GM12801 (cell line): ENCODE measurements around the gene TMEM54.

ENCODE experiments used
- TF ChIP-seq, protein P1 (sequence below): IDR thresholded peaks from one replicate; pipeline ENCODE4 v1.5.1; 2011; ENCODE audit warnings: control low read depth; ENCODE audit not compliant: insufficient read length; ENCODE audit errors: extremely low read depth

TMEM54 gene

DNA sequence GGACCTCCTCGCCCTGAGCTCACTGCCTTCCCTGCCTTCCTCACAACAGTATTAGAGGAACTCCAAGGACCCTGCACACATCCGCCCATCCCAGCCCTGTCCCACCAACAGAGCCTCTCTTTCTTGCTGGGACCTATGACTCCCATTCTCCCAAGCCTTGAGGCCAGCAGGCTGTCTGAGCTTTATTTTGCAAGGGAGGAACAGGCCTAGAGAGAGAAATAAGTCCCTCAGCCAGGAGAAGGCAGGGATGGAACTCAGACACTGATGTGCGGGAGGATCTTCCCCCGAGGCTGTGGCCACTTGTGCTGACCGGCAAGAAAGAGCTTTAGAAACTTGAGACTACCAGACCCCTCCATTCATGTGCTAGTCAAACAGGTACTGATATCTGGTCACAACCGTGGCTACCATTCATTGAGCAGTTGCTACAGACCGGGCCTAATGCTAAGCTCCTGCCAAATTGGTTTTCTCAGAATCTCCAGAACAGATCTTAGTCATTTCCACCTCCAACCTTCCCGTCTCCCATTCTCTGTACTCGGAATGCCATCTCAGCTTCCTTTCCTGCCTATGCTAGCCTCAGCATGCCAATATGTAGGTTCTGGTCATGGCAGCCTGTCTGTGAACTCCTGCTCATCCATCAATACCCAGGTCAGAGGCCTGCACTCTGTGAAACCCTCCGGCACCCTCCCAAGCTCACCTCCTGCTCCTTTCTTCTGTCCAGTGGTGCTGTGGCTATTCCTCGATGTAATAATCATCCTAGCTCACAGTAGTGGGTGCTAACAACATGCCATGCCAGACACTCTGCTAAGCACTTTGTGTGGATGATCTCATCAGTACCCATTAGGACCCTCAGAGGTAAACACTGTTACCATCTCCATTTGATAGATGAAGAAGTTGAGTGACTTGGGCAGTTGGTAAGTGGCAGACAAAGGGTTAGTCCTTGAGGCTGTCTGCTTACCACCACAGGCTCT, 3.8 kb downstream of the TMEM54 start:
- TF ChIP-seq, protein P1, sequence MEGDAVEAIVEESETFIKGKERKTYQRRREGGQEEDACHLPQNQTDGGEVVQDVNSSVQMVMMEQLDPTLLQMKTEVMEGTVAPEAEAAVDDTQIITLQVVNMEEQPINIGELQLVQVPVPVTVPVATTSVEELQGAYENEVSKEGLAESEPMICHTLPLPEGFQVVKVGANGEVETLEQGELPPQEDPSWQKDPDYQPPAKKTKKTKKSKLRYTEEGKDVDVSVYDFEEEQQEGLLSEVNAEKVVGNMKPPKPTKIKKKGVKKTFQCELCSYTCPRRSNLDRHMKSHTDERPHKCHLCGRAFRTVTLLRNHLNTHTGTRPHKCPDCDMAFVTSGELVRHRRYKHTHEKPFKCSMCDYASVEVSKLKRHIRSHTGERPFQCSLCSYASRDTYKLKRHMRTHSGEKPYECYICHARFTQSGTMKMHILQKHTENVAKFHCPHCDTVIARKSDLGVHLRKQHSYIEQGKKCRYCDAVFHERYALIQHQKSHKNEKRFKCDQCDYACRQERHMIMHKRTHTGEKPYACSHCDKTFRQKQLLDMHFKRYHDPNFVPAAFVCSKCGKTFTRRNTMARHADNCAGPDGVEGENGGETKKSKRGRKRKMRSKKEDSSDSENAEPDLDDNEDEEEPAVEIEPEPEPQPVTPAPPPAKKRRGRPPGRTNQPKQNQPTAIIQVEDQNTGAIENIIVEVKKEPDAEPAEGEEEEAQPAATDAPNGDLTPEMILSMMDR, result no peak

DNA sequence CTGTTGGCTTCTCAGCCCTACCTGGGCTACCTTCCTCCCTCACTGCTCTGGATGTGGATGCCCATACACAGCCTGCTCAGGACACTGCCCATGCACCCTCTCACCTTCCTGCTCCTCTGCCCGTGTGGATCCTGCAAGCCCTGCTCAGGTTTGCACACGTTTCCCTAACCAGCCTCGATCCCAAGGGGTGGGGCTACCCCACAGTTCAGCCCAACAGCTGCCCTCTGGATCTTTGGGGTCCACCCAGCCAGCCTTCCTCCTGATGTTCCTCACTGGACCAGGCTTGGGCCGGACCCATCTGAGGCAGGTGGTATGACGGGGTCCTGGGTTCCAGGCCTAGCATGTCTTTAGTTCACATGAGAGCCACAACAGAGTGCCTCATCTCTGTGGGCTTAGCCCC, 4.7 kb downstream of the TMEM54 start:
- TF ChIP-seq, protein P1, result no peak

DNA sequence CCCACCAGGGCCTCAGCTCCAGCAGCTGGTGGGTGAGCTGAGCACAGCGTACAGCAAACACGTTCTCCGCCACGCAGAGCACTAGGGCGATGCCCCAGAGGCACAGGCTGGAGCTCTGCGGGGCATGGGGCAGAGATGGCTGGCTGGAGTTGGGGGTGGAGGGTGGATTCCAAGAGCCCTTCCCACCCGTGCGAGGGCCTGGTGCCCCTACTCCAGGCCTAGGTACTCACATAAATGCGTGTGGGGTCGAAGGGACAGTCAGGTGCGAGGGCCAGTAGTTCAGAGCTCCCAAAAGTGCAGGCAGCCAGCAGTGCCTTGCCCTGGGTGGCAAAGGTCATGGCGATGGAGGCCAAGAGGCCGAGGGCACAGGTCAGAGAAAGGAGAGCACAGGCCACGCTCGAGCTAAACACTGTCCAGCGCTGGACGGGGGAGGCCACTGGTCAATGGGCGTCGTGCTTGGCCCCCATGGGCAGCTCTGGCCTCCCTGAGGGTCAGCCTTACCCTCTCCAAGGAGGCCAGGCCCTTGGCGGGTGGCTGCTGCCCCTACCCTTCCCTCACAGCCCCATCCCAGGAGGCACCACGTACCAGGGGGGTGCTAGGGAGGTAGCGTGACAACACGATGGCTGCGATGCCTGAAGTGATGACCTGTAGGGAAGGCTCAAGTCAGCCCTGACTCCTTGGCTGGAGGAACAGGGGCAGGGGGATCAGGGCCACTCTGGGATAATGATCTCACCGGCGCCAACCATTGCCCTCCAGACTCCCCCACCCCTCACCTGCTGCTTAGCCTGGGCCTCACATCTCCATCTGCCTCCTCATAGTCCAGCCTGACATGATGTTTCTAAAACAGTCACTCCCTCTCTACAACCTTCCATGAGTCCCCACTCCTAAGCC, 5.6 kb downstream of the TMEM54 start:
- TF ChIP-seq, protein P1, result no peak

DNA sequence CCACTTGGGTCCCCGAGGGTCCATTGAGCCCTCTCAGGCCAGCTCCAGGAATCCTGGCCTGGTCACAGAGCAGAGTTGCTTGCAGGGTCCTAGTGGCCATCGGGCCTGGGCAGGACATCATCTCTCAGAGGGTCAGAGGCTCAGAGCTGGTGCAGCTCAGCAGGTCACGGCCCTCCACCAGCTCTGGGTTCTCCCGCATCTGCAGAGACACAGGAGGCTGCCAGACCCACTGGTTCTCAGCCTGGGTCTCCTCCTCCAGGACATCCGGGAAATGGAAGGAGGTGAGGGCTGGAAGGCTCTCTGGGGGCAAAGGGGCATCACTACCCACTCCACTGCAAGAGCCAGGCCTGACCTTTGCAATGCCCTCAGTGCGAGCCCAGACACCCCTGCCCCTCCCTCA, 6.5 kb downstream of the TMEM54 start:
- TF ChIP-seq, protein P1, result no peak

DNA sequence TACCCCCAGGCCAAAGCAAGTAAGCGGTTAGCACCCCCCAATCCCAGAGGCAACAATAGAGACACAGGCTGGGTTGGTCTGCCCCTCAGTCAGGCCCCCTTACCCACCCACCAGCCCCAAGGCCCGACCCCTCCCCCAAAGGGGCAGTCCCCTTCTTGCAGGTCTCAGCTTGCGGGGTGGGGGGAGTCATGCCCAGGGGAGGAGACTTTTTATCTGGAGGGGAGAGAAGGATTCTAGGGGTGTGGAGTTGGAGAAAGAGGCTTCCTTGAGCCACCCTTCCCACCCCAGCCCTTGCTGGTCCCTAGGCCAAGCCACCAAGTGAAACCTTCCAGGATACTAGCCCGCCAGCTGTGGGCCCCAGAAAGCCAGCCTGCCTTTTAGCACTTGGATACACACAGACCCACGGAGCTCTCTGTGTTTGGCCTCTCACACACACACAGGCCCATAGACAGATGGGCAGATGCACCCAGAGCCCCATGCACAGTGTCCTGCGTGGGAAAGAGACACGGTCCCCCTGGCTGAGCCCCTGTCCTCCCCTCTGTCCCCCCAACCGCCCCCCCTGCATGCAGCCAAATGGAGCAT, 7.1 kb downstream of the TMEM54 start:
- TF ChIP-seq, protein P1, result no peak

DNA sequence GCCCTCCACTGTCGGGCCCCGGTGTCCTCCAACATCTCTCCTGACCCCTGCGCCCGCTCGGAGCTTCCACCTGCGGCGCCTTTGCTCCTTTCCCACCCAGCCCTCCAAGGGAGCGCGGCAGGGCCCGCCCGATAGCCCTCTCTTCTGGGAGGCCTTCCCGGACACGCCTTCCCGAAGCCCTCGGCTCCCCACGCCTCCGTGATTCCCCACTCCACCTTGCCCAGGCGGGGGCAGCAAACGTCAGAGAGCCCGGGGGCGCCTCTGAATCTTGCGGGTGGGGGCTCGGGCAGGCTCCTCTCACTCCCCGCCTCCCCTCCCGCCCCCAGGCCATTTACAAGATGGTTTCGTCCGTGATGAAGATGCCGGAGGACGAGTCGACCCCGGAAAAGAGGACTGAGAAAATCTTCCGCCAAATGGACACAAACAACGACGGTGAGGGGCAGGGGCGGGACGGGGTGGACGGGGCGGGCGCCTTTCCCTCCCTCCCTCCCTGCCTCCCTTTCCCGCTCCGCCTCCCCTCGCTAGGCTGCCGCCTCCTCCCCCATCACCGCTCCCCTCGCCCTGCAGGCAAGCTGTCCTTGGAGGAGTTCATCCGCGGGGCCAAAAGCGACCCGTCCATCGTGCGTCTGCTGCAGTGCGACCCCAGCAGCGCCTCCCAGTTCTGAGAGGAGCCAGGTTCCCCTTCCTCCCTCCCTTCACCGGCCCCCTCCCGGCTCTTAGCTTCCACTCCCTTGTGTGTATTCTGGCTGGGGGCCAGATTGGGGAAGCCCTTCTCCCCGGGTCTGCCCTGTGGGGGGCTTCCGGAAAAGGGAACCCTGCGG, 7.8 kb downstream of the TMEM54 start:
- TF ChIP-seq, protein P1, result no peak
